Measurements from ENCODE around the gene NDC80. TPM values are rescaled to one million over a fixed set of nuclear protein-coding genes. Genes with fewer than 3 reads are reported as not detected.

NDC80 gene
- total RNA-seq (2022; extraction: Qiagen RNA extraction; ENCODE audit: low read depth) = 11.2 to 18.7 TPM (median 12.6 TPM) in 5 replicates

DNA sequence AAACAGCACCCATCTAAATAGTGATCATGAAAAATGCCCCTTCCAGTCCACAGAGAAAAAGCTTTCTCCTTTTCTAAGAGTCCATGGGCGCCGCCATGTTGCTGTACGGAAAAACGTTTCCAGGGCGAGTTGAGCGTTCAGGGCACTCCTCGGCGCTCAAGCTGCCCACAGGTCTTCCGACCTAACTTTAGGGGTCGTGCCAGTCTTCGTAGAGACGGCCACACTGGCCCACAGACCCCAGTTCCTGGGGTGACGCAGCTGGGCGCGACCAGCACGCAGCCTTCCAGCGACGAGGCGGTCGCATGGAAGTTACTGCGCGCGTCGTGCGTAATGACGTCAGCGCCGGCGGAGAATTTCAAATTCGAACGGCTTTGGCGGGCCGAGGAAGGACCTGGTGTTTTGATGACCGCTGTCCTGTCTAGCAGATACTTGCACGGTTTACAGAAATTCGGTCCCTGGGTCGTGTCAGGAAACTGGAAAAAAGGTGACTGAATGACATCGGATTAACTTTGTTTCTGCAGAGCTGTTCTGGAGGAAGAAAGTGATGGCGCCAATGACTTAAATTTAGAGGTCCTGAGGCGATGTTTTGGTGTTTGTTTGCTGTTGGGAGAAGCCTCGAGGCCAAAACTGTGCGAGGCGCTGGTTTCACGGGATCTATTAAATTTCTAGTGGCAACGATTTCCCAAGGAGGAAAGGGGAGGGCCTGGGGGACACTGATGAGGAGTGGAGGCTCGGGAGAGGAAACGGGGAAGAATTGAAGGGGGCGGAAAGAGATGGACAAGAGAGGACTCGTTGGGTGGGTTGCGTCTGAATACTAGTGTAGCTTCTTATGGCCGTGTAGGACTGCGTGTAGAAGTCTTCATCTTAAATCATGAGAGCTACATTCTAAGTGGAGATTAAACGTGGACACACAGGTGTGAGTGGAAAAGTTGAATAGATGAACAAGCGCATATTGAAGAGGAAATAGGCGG, at the start of gene NDC80, which contains the start of gene METTL4:
Gene NDC80 (plus strand): TSS at position 358 of the 971 bp plus-strand sequence. CDS start 1,429 bp downstream, outside the sequence.
Gene METTL4 (minus strand): TSS at position 306 of the 971 bp plus-strand sequence. CDS start 4,289 bp downstream, outside the sequence.

DNA sequence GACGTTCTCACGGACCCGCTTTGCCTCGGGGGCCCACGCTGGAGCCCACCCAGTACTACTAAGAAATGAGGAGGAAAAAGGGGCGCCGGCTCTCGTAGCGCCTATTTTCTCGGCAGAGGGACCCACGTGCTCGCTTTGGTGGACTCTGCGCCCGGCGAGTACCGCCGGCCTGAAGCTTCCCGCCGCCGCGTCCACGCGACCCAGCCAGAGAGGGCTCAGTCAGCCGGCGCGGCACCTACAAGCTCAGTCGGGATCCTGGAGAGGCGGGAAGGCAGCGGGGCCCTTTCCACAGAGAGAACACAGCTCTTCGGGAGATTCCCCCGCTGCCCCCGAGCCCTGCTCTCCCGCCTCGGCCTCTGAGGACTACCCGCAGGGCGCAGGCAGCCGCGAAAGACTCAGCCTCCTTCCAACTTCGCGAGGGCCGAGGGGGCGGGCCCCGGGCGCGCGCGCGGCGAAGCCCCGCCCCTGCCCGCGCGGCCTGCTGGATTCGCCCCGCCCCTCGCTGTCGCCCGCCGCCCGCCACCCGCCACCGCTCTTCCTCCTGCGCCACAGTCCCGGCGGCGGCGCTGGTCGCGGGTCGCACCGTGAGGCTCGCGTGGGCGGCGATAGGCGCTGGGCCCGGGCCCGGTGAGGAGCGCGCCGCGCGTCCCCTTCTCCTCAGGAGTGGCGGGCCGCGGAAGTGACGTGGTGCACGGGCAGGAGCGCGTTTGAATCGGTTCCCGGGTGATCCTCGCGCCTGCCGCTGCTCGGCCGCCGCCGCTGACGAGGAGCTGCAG, 84.0 kb downstream of the NDC80 start, which contains the start of gene SMCHD1:
Gene SMCHD1 (plus strand): TSS at position 549 of the 776 bp plus-strand sequence. CDS start 350 bp downstream, outside the sequence.

Other genes starting within 250 kb of the NDC80 start
- gene METTL4, start 52 bp upstream of the NDC80 start, total RNA-seq (2022; extraction: Qiagen RNA extraction; ENCODE audit: low read depth) = 6.0 to 6.4 TPM (median 6.1 TPM) in 5 replicates
- 14.3 to 22.7 TPM (median 15.8 TPM) in 5 replicates for gene SMCHD1, start 84.2 kb downstream of the NDC80 start, total RNA-seq (2022; extraction: Qiagen RNA extraction; ENCODE audit: low read depth)